Endothelial cell of umbilical vein (primary cell): Measurements from ENCODE around the gene TMEM185A. TPM values are rescaled to one million over a fixed set of nuclear protein-coding genes. Genes with fewer than 3 reads are reported as not detected.

Source experiments
- BruUV-seq: library from RNA; stranded (reverse); fragments of 400-500 nt; replicated peaks from 2 replicates; lab custom pipeline; 2021; lab: Mats Ljungman, UMichigan
- CTCF ChIA-PET: fragments of 300-600, 350-600 bp; sonication (Branson Sonifier 250); formaldehyde crosslinking; loops from one replicate; lab custom pipeline; 2021; ENCODE audit warnings: antibody characterized with exemption, inconsistent platforms; lab: Charles Lee
- POLR2A ChIA-PET: fragments of 300-600, 350-600 bp; sonication (Branson Sonifier 250); formaldehyde crosslinking; loops from one replicate; lab custom pipeline; 2021; ENCODE audit warnings: antibody characterized with exemption, inconsistent platforms; lab: Charles Lee
- DNase-seq: peaks from one replicate; pipeline ENCODE4 v3.0.0-alpha.2; 2011; ENCODE audit warnings: low read depth, low spot score
- FAIRE-seq: peaks from 2 replicates; lab custom pipeline; 2011; peaks lifted over from hg19 to GRCh38; lab: Jason Lieb, UNC
- H2AFZ ChIP-seq: 2 replicates; pipeline ENCODE4 v1.6.0; 2012; ENCODE audit warnings: low read depth, low read length, control low read depth, inconsistent platforms
- H3K27ac ChIP-seq: 2 replicates; pipeline ENCODE4 v1.5.1; 2011; ENCODE audit warnings: low read depth, mild to moderate bottlenecking, control low read depth, low read length, moderate library complexity; ENCODE audit not compliant: insufficient read depth
- H3K27me3 ChIP-seq, 2 experiments: 2 replicates each; pipeline versions ENCODE4 v1.6.0 to v1.6.1; 2011; ENCODE audit warnings: low read length in 2 of 2, mixed read lengths in 1 of 2; ENCODE audit not compliant: control insufficient read depth in 2 of 2, insufficient read depth in 2 of 2
- H3K36me3 ChIP-seq, 2 experiments: 2 replicates in 1 of 2; 3 replicates in 1 of 2; pipeline ENCODE4 v1.5.1; 2011; ENCODE audit warnings: low read length in 2 of 2, mild to moderate bottlenecking in 1 of 2, moderate library complexity in 1 of 2; ENCODE audit not compliant: control insufficient read depth in 2 of 2, insufficient read depth in 2 of 2; ENCODE audit errors: extremely low read depth in 1 of 2
- H3K4me1 ChIP-seq: 3 replicates; pipeline ENCODE4 v1.5.1; 2011; ENCODE audit warnings: mild to moderate bottlenecking, low read length; ENCODE audit not compliant: control insufficient read depth, insufficient read depth; ENCODE audit errors: extremely low read depth
- H3K4me2 ChIP-seq: 2 replicates; pipeline ENCODE4 v1.6.1; 2011; ENCODE audit warnings: low read length, control low read depth, mixed read lengths; ENCODE audit not compliant: insufficient read depth
- H3K4me3 ChIP-seq, 3 experiments: fragments of 200-600 bp in 1 of 3; sonication (generic), shearing (Covaris generic) in 1 of 3; replicated peaks in 1 of 3; 2 replicates each; pipeline ENCODE4 v1.5.1; 2011 to 2016; ENCODE audit warnings: control low read depth in 3 of 3, low read length in 3 of 3, mild to moderate bottlenecking in 2 of 3, inconsistent platforms in 1 of 3, low read depth in 1 of 3, moderate library complexity in 1 of 3; ENCODE audit not compliant: insufficient read depth in 1 of 3
- H3K79me2 ChIP-seq: 2 replicates; pipeline ENCODE4 v1.6.0; 2012; ENCODE audit warnings: low read length, inconsistent platforms; ENCODE audit not compliant: control insufficient read depth, insufficient read depth
- H3K9ac ChIP-seq: replicated peaks from 2 replicates; pipeline ENCODE3; 2011; ENCODE audit warnings: low read length, control low read depth; ENCODE audit not compliant: insufficient read depth; ENCODE audit errors: extremely low read depth
- H3K9me1 ChIP-seq: replicated peaks from 3 replicates; pipeline ENCODE4 v1.6.0; 2011; ENCODE audit warnings: mild to moderate bottlenecking, low read length; ENCODE audit not compliant: control insufficient read depth, insufficient read depth; ENCODE audit errors: extremely low read depth
- H3K9me3 ChIP-seq: replicated peaks from 2 replicates; pipeline ENCODE4 v1.5.1; 2012; ENCODE audit warnings: low read length, inconsistent platforms; ENCODE audit not compliant: control insufficient read depth, insufficient read depth
- H4K20me1 ChIP-seq: replicated peaks from 2 replicates; pipeline ENCODE3; 2011; ENCODE audit warnings: mild to moderate bottlenecking, low read length; ENCODE audit not compliant: control insufficient read depth, insufficient read depth; ENCODE audit errors: extremely low read depth
- EZH2 ChIP-seq: IDR thresholded peaks from 2 replicates; pipeline ENCODE4 v1.6.1; 2012; ENCODE audit warnings: borderline replicate concordance, low read depth, mild to moderate bottlenecking, moderate library complexity, low read length, inconsistent platforms; ENCODE audit not compliant: severe bottlenecking
- FOS ChIP-seq: IDR thresholded peaks from 2 replicates; pipeline ENCODE4 v1.6.1; 2011; ENCODE audit warnings: mild to moderate bottlenecking, low read length, moderate library complexity, borderline replicate concordance; ENCODE audit not compliant: insufficient read depth
- GATA2 ChIP-seq: IDR thresholded peaks from 2 replicates; pipeline ENCODE4 v1.7.0; 2011; ENCODE audit warnings: low read depth, mild to moderate bottlenecking, moderate library complexity, mixed read lengths, low read length; ENCODE audit not compliant: insufficient read length, insufficient read depth
- JUN ChIP-seq: IDR thresholded peaks from 2 replicates; pipeline ENCODE4 v1.6.1; 2011; ENCODE audit warnings: borderline replicate concordance, low read depth; ENCODE audit not compliant: insufficient read length, insufficient read depth
- MYC ChIP-seq: IDR thresholded peaks from one replicate; pipeline ENCODE4 v1.6.1; 2011; ENCODE audit warnings: mild to moderate bottlenecking, low read depth, low read length
- POLR2A ChIP-seq: IDR thresholded peaks from 2 replicates; pipeline ENCODE4 v1.6.1; 2012; ENCODE audit warnings: low read depth, mild to moderate bottlenecking, control low read depth, low read length
- POLR2AphosphoS5 ChIP-seq: IDR thresholded peaks from 2 replicates; pipeline ENCODE4 v1.6.1; 2012; ENCODE audit warnings: low read depth, mild to moderate bottlenecking, control low read depth, low read length, moderate library complexity; ENCODE audit not compliant: insufficient read depth
- dilution Hi-C: fragments of 300-500 bp; cut with MboI; formaldehyde crosslinking; loops from one replicate; pipeline ENCODE4 v1.15.0; 2019; ENCODE audit warnings: low sequenced_read_pairs; ENCODE audit not compliant: extremely low pct_ligation_motif_present
- intact Hi-C: fragments of 100-400 bp; cut with micrococcal nuclease; formaldehyde crosslinking; loops from one replicate; pipeline ENCODE4 v1.10.0; 2022
- polyA plus RNA-seq, 4 experiments: library from polyadenylated mRNA; depleted of rRNA in 3 of 4; stranded (reverse) in 3 of 4; unstranded in 1 of 4; fragments of >200 nt; gene quantifications; 2 replicates each; pipeline versions ENCODE4 v1.2.1 to v1.2.3, GENCODE V29; 2011 to 2012; ENCODE audit warnings: missing spikeins in 1 of 4
- total RNA-seq: library from RNA; stranded (reverse); gene quantifications from 2 replicates; pipeline ENCODE4 v1.2.3, GENCODE V29; 2021
- TF ChIP-seq, protein P1 (sequence below): IDR thresholded peaks from 2 replicates; pipeline ENCODE4 v1.6.1; 2011; ENCODE audit not compliant: insufficient read depth, insufficient read length
- TF ChIP-seq, protein P2 (sequence below), 2 donors: IDR thresholded peaks; 1 replicate in 1 of 2; 2 replicates in 1 of 2; pipeline ENCODE4 v1.5.1; 2011; ENCODE audit warnings: low read length in 2 of 2, mild to moderate bottlenecking in 2 of 2, moderate library complexity in 2 of 2, control low read depth in 1 of 2, inconsistent platforms in 1 of 2, low read depth in 1 of 2; ENCODE audit not compliant: insufficient read depth in 1 of 2; ENCODE audit errors: extremely low read depth in 1 of 2

Gene TMEM185A
- total and polyA plus RNA-seq, 2 donors (not counting 3 experiments of a cell fraction or from before 2014, with no cell fraction given) = 16.9 to 29.7 TPM

DNA sequence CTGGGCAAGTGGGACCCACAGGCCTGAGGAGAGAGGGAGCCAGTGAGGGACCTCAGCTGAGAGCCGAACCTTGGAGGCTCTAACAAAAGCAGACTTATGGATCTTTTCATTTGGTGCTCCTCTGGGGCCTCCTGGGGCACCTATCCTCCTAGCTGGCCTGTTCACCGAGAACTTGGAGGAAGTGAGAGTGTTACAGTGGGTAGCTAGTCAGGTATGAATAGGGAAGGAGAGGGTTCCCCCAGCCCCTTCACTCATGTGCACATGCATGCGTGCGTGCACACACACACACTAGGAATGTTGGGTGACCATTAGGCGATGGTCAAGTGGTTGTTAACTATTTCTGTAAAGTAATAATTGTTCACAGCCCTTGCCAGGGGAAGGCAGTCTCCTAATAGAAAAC lies 18.6 kb upstream of the TMEM185A start:
- no peaks in the 10 kb centered on the region for H3K9me3 ChIP-seq
- dilution Hi-C loops = no loop called here
- TF ChIP-seq, protein P1, sequence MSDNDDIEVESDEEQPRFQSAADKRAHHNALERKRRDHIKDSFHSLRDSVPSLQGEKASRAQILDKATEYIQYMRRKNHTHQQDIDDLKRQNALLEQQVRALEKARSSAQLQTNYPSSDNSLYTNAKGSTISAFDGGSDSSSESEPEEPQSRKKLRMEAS = no peak
- TF ChIP-seq, protein P2, sequence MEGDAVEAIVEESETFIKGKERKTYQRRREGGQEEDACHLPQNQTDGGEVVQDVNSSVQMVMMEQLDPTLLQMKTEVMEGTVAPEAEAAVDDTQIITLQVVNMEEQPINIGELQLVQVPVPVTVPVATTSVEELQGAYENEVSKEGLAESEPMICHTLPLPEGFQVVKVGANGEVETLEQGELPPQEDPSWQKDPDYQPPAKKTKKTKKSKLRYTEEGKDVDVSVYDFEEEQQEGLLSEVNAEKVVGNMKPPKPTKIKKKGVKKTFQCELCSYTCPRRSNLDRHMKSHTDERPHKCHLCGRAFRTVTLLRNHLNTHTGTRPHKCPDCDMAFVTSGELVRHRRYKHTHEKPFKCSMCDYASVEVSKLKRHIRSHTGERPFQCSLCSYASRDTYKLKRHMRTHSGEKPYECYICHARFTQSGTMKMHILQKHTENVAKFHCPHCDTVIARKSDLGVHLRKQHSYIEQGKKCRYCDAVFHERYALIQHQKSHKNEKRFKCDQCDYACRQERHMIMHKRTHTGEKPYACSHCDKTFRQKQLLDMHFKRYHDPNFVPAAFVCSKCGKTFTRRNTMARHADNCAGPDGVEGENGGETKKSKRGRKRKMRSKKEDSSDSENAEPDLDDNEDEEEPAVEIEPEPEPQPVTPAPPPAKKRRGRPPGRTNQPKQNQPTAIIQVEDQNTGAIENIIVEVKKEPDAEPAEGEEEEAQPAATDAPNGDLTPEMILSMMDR (IDR thresholded peaks at IDR 0.05; ENCODE audit: extremely low read depth in 1 of 2, insufficient read depth in 1 of 2, low read depth in 1 of 2, low read length in 2 of 2) = no peak
- TF ChIP-seq POLR2A (no peak), FOS (no peak), GATA2 (no peak), MYC (no peak)
- FAIRE-seq (no peak), DNase-seq (no peak)
- no peaks in the 10 kb centered on the region for H3K4me1 ChIP-seq
- no peak overlapping the region for H3K27ac ChIP-seq
- H3K36me3 ChIP-seq = no peaks in the 10 kb centered on the region
- ChIA-PET POLR2A (no interaction called here), CTCF (no interaction called here)
- H4K20me1 ChIP-seq = no peaks in the 10 kb centered on the region
- H3K9ac ChIP-seq = no peak overlapping the region
- no peaks in the 10 kb centered on the region for H3K9me1 ChIP-seq
- H3K4me3 ChIP-seq = no peak overlapping the region
- H3K27me3 ChIP-seq = no peaks in the 10 kb centered on the region
- no peaks in the 10 kb centered on the region for H3K79me2 ChIP-seq
- intact Hi-C loops = no loop called here
- no TSS peak for BruUV-seq
- H3K4me2 ChIP-seq = no peak overlapping the region
- H2AFZ ChIP-seq = no peak overlapping the region

DNA sequence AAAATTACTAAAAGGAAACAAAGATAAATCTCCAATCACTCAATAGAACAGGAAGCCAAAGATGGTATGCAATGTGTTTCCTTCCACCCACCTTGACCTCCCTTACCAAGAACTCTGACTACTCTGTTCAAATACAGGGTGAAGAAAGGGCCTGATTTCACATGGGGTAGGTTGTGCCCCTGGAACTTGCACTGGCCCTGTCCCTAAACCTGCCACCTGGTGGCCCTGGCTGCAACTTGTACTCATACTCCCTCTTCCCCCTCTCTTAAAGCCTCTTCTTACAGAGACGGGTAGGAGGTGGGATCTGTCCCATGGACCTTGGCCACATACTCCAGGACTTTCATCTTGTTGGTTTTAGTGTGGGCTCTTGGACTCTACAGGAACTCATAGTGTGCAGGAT lies 17.3 kb upstream of the TMEM185A start:
- BruUV-seq = no TSS peak
- Histone ChIP-seq H3K4me3 (no peak overlapping the region), H3K4me1 (no peaks in the 10 kb centered on the region), H3K4me2 (no peak overlapping the region), H3K9me3 (no peaks in the 10 kb centered on the region), H3K27ac (no peak overlapping the region), H2AFZ (no peak overlapping the region), H3K36me3 (no peaks in the 10 kb centered on the region), H3K9me1 (no peaks in the 10 kb centered on the region), H3K27me3 (no peaks in the 10 kb centered on the region), H3K9ac (no peak overlapping the region), H3K79me2 (no peaks in the 10 kb centered on the region), H4K20me1 (no peaks in the 10 kb centered on the region)
- intact Hi-C loops = no loop called here
- no peak for TF ChIP-seq GATA2
- TF ChIP-seq POLR2AphosphoS5 = no peak
- no peak for TF ChIP-seq POLR2A
- TF ChIP-seq, protein P1 = no peak
- TF ChIP-seq, protein P2 (IDR thresholded peaks at IDR 0.05; ENCODE audit: extremely low read depth in 1 of 2, insufficient read depth in 1 of 2, low read depth in 1 of 2, low read length in 2 of 2) = no peak
- TF ChIP-seq FOS = no peak
- TF ChIP-seq EZH2 = no peak
- no peak for TF ChIP-seq JUN
- no peak for TF ChIP-seq MYC
- DNase-seq = no peak
- ChIA-PET POLR2A (no interaction called here), CTCF (no interaction called here)
- FAIRE-seq = no peak
- dilution Hi-C loops = no loop called here
